H9 (cell line): ENCODE data around the gene GPBP1L1. TPM values are rescaled to one million over a fixed set of nuclear protein-coding genes. Genes with fewer than 3 reads are reported as not detected.

Experiments
- DNase-seq: peaks from one replicate; pipeline ENCODE4 v3.0.0-alpha.2; 2017
- H2AFZ ChIP-seq: one replicate; pipeline ENCODE4 v1.6.1; 2013; ENCODE audit warnings: mild to moderate bottlenecking, low read length, control low read depth, moderate library complexity
- H2AK5ac ChIP-seq: 2 replicates; pipeline ENCODE4 v1.6.1; 2013; ENCODE audit warnings: low read length, control low read depth, mixed read lengths; ENCODE audit not compliant: insufficient read length
- H2BK120ac ChIP-seq: one replicate; pipeline ENCODE4 v1.6.1; 2013; ENCODE audit warnings: low read depth, mild to moderate bottlenecking, low read length, control low read depth, inconsistent platforms; ENCODE audit not compliant: poor library complexity, severe bottlenecking
- H2BK12ac ChIP-seq: 2 replicates; pipeline ENCODE4 v1.6.1; 2013; ENCODE audit warnings: low read length, control low read depth, mixed read lengths, low read depth; ENCODE audit not compliant: insufficient read length
- H2BK15ac ChIP-seq: 2 replicates; pipeline ENCODE4 v1.6.1; 2013; ENCODE audit warnings: low read depth, low read length, control low read depth
- H2BK20ac ChIP-seq: one replicate; pipeline ENCODE4 v1.6.1; 2013; ENCODE audit warnings: low read depth, mild to moderate bottlenecking, low read length, control low read depth, inconsistent platforms; ENCODE audit not compliant: poor library complexity, severe bottlenecking
- H2BK5ac ChIP-seq: 2 replicates; pipeline ENCODE4 v1.6.1; 2013; ENCODE audit warnings: low read length, control low read depth, mixed read lengths; ENCODE audit not compliant: insufficient read length
- H3K14ac ChIP-seq: 2 replicates; pipeline ENCODE4 v1.6.1; 2013; ENCODE audit warnings: low read length, control low read depth; ENCODE audit not compliant: insufficient read depth
- H3K18ac ChIP-seq: 2 replicates; pipeline ENCODE4 v1.6.1; 2013; ENCODE audit warnings: low read depth, mild to moderate bottlenecking, mixed read lengths, low read length, control low read depth; ENCODE audit not compliant: insufficient read length
- H3K23ac ChIP-seq: 2 replicates; pipeline ENCODE4 v1.6.1; 2013; ENCODE audit warnings: low read length, control low read depth, mixed read lengths, low read depth; ENCODE audit not compliant: insufficient read length
- H3K23me2 ChIP-seq: 2 replicates; pipeline ENCODE4 v1.6.1; 2013; ENCODE audit warnings: low read depth, mild to moderate bottlenecking, mixed read lengths, low read length, control low read depth; ENCODE audit not compliant: insufficient read length, poor library complexity, severe bottlenecking
- H3K27ac ChIP-seq: 2 replicates; pipeline ENCODE4 v1.5.1; 2013; ENCODE audit warnings: low read length, control low read depth, mixed read lengths, low read depth; ENCODE audit not compliant: insufficient read length
- H3K27me3 ChIP-seq: 2 replicates; pipeline ENCODE4 v1.6.1; 2013; ENCODE audit warnings: low read length, control low read depth, inconsistent platforms; ENCODE audit not compliant: insufficient read depth
- H3K4ac ChIP-seq: 2 replicates; pipeline ENCODE4 v1.6.1; 2013; ENCODE audit warnings: low read depth, mild to moderate bottlenecking, control low read depth, inconsistent platforms, low read length, moderate library complexity
- H3K4me1 ChIP-seq: 2 replicates; pipeline ENCODE4 v1.6.1; 2013; ENCODE audit warnings: low read length, control low read depth, inconsistent platforms; ENCODE audit not compliant: insufficient read depth
- H3K4me2 ChIP-seq: 2 replicates; pipeline ENCODE4 v1.6.1; 2013; ENCODE audit warnings: low read length, control low read depth, mixed read lengths; ENCODE audit not compliant: insufficient read length, insufficient read depth
- H3K56ac ChIP-seq: 2 replicates; pipeline ENCODE4 v1.6.1; 2013; ENCODE audit warnings: low read depth, mild to moderate bottlenecking, mixed read lengths, low read length, control low read depth; ENCODE audit not compliant: insufficient read length
- H3K79me1 ChIP-seq: 2 replicates; pipeline ENCODE4 v1.6.1; 2013; ENCODE audit warnings: low read depth, mild to moderate bottlenecking, moderate library complexity, low read length, control low read depth, inconsistent platforms; ENCODE audit not compliant: insufficient read depth, poor library complexity, severe bottlenecking
- H3K79me2 ChIP-seq: 2 replicates; pipeline ENCODE4 v1.6.1; 2013; ENCODE audit warnings: low read length, control low read depth, inconsistent platforms; ENCODE audit not compliant: insufficient read depth
- H3K9ac ChIP-seq: 2 replicates; pipeline ENCODE4 v1.6.1; 2013; ENCODE audit warnings: low read length, control low read depth, mixed read lengths; ENCODE audit not compliant: insufficient read length; ENCODE audit errors: extremely low read depth
- H3K9me3 ChIP-seq: one replicate; pipeline ENCODE4 v1.6.1; 2013; ENCODE audit warnings: low read depth, low read length, inconsistent platforms; ENCODE audit not compliant: control insufficient read depth
- H3T11ph ChIP-seq: one replicate; pipeline ENCODE4 v1.6.1; 2013; ENCODE audit warnings: mild to moderate bottlenecking, low read length, control low read depth, inconsistent platforms
- H4K20me1 ChIP-seq: one replicate; pipeline ENCODE4 v1.6.1; 2013; ENCODE audit not compliant: control insufficient read depth, insufficient read length, insufficient read depth
- H4K5ac ChIP-seq: 2 replicates; pipeline ENCODE4 v1.6.1; 2013; ENCODE audit warnings: low read depth, mild to moderate bottlenecking, mixed read lengths, low read length, control low read depth; ENCODE audit not compliant: insufficient read length
- H4K8ac ChIP-seq: replicated peaks from 2 replicates; pipeline ENCODE4 v1.6.1; 2013; ENCODE audit warnings: low read length, control low read depth, mixed read lengths, low read depth; ENCODE audit not compliant: insufficient read length
- H4K91ac ChIP-seq: 2 replicates; pipeline ENCODE4 v1.6.1; 2013; ENCODE audit warnings: low read depth, mild to moderate bottlenecking, moderate library complexity, mixed read lengths, low read length, control low read depth; ENCODE audit not compliant: insufficient read length
- H3K27ac Mint-ChIP-seq, 3 experiments: 2 replicates in 2 of 3; 3 replicates in 1 of 3; pipeline ENCODE4 v1.8.0; 2020 to 2021; ENCODE audit warnings: mixed read lengths in 3 of 3, mild to moderate bottlenecking in 1 of 3, moderate library complexity in 1 of 3
- H3K27me3 Mint-ChIP-seq: 2 replicates; pipeline ENCODE4 v1.8.0; 2021; ENCODE audit warnings: low read depth, mild to moderate bottlenecking, moderate library complexity, mixed read lengths
- H3K36me3 Mint-ChIP-seq, 3 experiments: 2 replicates in 2 of 3; 3 replicates in 1 of 3; pipeline ENCODE4 v1.8.0; 2020 to 2021; ENCODE audit warnings: low read depth in 3 of 3, mixed read lengths in 3 of 3; ENCODE audit not compliant: insufficient read depth in 1 of 3
- H3K4me1 Mint-ChIP-seq, 2 experiments: 2 replicates each; pipeline ENCODE4 v1.8.0; 2020; ENCODE audit warnings: mixed read lengths in 2 of 2
- H3K4me3 Mint-ChIP-seq, 2 experiments: 2 replicates in 1 of 2; 3 replicates in 1 of 2; pipeline ENCODE4 v1.8.0; 2020 to 2021; ENCODE audit warnings: mild to moderate bottlenecking in 2 of 2, mixed read lengths in 2 of 2, moderate library complexity in 1 of 2
- H3K9me3 Mint-ChIP-seq, 2 experiments: 2 replicates in 1 of 2; 3 replicates in 1 of 2; pipeline ENCODE4 v1.8.0; 2020; ENCODE audit warnings: mild to moderate bottlenecking in 2 of 2, mixed read lengths in 2 of 2, moderate library complexity in 1 of 2
- WGBS: extraction: QIAGEN DNeasy Blood & Tissue Kit; methylation state at CpG from one replicate; pipeline ENCODE4 v1.1.7; 2013; ENCODE audit warnings: missing lambda C conversion rate, low lambda C conversion rate, mixed read lengths; ENCODE audit not compliant: insufficient read length; ENCODE audit errors: extremely low coverage; 5-methylcytosine and 5-hydroxymethylcytosine counted together
- total RNA-seq: library from RNA; stranded (reverse); gene quantifications from 2 replicates; pipeline ENCODE4 v1.2.1, GENCODE V29; 2021
- TF ChIP-seq, protein P1 (sequence below): fragments of 200-600 bp; sonication (generic); conservative IDR thresholded peaks from 3 replicates; pipeline ENCODE4 v1.8.0; 2021; ENCODE audit warnings: antibody characterized with exemption, mild to moderate bottlenecking

Gene GPBP1L1
- total RNA-seq, 1 experiment from 2014 or later: 115 TPM

DNA sequence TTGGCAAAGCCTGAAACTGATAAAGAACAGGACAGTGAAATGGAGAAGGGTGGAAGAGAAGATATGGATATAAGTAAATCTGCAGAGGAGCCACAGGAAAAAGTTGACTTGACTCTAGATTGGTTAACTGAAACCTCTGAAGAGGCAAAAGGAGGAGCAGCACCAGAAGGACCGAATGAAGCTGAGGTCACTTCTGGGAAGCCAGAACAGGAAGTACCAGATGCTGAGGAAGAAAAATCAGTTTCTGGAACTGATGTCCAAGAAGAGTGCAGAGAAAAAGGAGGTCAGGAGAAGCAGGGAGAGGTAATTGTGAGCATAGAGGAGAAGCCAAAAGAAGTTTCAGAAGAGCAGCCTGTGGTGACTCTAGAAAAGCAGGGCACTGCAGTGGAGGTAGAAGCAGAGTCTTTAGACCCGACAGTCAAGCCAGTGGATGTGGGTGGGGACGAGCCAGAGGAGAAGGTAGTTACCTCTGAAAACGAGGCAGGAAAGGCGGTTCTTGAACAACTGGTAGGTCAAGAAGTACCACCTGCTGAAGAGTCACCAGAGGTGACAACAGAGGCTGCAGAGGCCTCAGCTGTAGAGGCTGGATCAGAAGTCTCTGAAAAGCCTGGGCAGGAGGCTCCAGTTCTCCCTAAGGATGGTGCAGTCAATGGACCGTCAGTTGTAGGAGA is 78.8 kb downstream of the GPBP1L1 start:
- Mint-ChIP-seq H3K4me3 (no peak overlapping the region; a peak in 1 of 5 replicates), H3K9me3 (no peaks in the 10 kb centered on the region), H3K27me3 (no peaks in the 10 kb centered on the region), H3K27ac (peak overlapping the region in 1 of 3 experiments; percentile 18; a peak in 3 of 7 replicates), H3K36me3 (peaks cover 54 to 90% (median 85%) of the 10 kb centered on the region in 3 experiments), H3K4me1 (no peaks in the 10 kb centered on the region; a peak in 1 of 4 replicates)
- WGBS: no CpG with 5 or more reads among the region's 6 CpGs
- H4K8ac ChIP-seq: no peak overlapping the region
- H3K27me3 ChIP-seq: no peaks in the 10 kb centered on the region
- TF ChIP-seq, protein P1, sequence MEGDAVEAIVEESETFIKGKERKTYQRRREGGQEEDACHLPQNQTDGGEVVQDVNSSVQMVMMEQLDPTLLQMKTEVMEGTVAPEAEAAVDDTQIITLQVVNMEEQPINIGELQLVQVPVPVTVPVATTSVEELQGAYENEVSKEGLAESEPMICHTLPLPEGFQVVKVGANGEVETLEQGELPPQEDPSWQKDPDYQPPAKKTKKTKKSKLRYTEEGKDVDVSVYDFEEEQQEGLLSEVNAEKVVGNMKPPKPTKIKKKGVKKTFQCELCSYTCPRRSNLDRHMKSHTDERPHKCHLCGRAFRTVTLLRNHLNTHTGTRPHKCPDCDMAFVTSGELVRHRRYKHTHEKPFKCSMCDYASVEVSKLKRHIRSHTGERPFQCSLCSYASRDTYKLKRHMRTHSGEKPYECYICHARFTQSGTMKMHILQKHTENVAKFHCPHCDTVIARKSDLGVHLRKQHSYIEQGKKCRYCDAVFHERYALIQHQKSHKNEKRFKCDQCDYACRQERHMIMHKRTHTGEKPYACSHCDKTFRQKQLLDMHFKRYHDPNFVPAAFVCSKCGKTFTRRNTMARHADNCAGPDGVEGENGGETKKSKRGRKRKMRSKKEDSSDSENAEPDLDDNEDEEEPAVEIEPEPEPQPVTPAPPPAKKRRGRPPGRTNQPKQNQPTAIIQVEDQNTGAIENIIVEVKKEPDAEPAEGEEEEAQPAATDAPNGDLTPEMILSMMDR: no peak
- no peak overlapping the region for H3K14ac ChIP-seq
- no peak overlapping the region for H2BK120ac ChIP-seq
- H3K9me3 ChIP-seq: no peaks in the 10 kb centered on the region
- H2BK20ac ChIP-seq: no peak overlapping the region
- no peaks in the 10 kb centered on the region for H3K4me1 ChIP-seq
- no peak overlapping the region for H2BK12ac ChIP-seq
- peaks cover 8% of the 10 kb centered on the region for H3K79me1 ChIP-seq
- no peak overlapping the region for H3K9ac ChIP-seq
- H3T11ph ChIP-seq: no peak overlapping the region
- H4K5ac ChIP-seq: no peak overlapping the region
- H3K4me2 ChIP-seq: no peak overlapping the region
- H2AFZ ChIP-seq: no peak overlapping the region
- no peak overlapping the region for H2BK15ac ChIP-seq
- no peak overlapping the region for H4K91ac ChIP-seq
- no peak overlapping the region for H3K23ac ChIP-seq
- no peak overlapping the region for H2AK5ac ChIP-seq
- H3K56ac ChIP-seq: no peak overlapping the region
- H3K27ac ChIP-seq: no peak overlapping the region
- no peak overlapping the region for H3K18ac ChIP-seq
- peaks cover 3% of the 10 kb centered on the region; the same call in 1 of the 2 replicates for H3K79me2 ChIP-seq
- H3K23me2 ChIP-seq: no peaks in the 10 kb centered on the region
- H4K20me1 ChIP-seq: no peaks in the 10 kb centered on the region
- no peak overlapping the region for H2BK5ac ChIP-seq
- no peak overlapping the region for H3K4ac ChIP-seq
- no peak for DNase-seq
